Fibroblast of the aortic adventitia (primary cell): Measurements from ENCODE around the gene EFNB2. TPM values are rescaled to one million over a fixed set of nuclear protein-coding genes. Genes with fewer than 3 reads are reported as not detected.

Source experiments
- DNase-seq: peaks from one replicate; pipeline ENCODE4 v3.0.0-alpha.2; 2010; ENCODE audit warnings: low read depth
- H3K4me3 ChIP-seq: 2 replicates; pipeline ENCODE4 v1.5.1; 2011; ENCODE audit warnings: low read depth, mild to moderate bottlenecking, control low read depth, low read length, moderate library complexity
- total RNA-seq: library from RNA; depleted of rRNA; stranded (reverse); fragments of >200 nt; gene quantifications from 2 replicates; pipeline ENCODE4 v1.2.3, GENCODE V29; 2012; ENCODE audit warnings: low replicate concordance
- TF ChIP-seq, protein P1 (sequence below): IDR thresholded peaks from 2 replicates; pipeline ENCODE4 v1.5.1; 2011; ENCODE audit warnings: mild to moderate bottlenecking, low read length, control low read depth, inconsistent platforms; ENCODE audit not compliant: insufficient read depth

Gene EFNB2
- total RNA-seq, 1 donor, result 5.5 TPM

DNA sequence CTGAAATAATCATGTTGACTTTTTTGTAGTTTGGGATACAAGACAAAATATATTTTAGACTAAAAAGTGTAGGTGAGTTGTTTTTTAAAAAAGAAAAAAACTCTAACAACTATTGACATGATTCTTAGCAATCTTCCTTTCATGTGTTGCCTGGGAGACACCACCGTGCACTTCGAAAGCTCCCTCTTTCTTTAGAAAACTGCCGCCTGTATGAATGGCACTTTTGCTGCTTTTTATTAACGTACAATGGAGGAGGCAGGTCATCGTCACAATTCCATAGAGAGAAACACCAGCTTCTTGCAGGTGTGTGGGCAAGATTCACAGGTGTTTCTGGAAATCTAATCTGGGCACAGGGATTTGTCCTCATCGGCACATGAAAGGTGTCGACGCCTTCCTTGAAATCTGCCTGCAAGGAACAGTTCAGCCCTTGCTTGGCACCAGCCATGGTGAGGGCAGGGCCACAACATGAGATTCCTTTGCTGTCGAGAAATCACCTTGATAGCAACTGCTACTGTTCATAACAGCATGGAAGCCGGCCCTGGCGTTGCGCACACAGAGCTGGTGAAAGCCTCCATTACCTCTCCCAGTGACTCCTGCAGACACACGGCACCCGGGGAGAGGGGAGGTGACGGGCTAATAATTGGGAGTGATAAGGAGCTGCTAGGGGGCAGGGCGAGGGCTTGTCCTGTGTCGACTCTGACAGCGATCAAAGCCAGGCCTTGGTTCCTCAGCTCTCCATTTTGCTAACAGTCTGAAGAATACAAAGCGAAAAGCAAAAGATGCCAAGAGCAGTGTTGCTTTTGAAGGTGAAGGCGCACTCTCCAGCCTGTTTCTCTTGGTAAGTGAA is 66.5 kb downstream of the EFNB2 start:
- TF ChIP-seq, protein P1, sequence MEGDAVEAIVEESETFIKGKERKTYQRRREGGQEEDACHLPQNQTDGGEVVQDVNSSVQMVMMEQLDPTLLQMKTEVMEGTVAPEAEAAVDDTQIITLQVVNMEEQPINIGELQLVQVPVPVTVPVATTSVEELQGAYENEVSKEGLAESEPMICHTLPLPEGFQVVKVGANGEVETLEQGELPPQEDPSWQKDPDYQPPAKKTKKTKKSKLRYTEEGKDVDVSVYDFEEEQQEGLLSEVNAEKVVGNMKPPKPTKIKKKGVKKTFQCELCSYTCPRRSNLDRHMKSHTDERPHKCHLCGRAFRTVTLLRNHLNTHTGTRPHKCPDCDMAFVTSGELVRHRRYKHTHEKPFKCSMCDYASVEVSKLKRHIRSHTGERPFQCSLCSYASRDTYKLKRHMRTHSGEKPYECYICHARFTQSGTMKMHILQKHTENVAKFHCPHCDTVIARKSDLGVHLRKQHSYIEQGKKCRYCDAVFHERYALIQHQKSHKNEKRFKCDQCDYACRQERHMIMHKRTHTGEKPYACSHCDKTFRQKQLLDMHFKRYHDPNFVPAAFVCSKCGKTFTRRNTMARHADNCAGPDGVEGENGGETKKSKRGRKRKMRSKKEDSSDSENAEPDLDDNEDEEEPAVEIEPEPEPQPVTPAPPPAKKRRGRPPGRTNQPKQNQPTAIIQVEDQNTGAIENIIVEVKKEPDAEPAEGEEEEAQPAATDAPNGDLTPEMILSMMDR, result no peak
- H3K4me3 ChIP-seq, result no peak overlapping the region

DNA sequence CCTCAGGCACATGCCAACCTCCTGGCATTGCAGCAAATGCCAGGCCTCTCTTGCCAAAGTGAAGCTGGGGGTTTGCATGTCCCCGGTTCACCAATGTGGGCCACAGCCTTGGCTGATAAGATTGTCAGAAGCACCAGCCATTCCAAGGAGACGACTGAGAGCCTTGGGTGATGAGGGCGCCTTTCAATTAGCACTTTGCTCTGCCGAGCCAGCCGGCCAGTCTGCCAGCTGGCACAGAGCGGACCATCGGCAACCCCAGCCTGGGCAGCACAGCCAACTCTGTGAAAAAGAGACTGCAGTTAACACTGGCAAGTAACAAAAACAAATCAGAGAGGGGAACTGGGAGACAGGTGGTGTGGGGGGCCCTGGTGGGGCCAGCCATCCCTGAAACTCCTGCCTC is 67.3 kb downstream of the EFNB2 start:
- no peak for DNase-seq
- TF ChIP-seq, protein P1, result no peak
- H3K4me3 ChIP-seq, result no peak overlapping the region

More for the DNA sequence above, 66.5 kb downstream of the EFNB2 start:
- no peak for DNase-seq

DNA sequence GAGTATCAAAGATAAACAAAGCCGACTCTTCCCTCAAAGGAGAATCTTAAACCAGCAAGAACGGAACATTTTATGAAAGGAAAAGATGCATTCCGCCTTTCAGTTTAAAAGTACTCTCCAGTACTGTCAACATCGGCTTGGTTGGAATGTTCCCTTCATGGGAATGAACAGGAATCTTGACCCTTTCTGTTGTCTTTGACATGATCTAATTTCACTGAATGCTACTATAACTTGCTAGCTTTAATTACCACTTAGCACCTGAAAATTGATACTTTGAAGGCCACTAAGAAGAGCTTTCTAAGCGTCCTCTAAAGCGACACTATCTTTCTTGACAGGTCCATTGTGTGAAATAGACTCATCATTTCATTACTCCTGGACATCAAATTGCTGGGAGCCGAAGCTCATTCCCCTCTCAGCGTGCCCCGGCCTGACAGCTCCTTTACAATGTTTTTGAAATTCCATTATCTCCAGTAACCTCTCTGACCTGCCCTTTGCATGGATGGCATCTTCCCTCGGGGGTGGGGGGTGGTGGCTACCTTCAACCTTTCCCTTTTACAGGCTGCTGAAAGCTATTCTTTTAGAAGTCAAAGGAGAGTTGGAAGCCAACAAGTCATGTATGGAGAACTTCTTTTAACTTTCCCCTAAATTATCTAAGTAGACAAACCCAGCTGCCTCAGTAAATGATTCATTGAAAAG is 67.9 kb downstream of the EFNB2 start:
- DNase-seq, result no peak
- TF ChIP-seq, protein P1, result no peak
- no peak overlapping the region for H3K4me3 ChIP-seq

DNA sequence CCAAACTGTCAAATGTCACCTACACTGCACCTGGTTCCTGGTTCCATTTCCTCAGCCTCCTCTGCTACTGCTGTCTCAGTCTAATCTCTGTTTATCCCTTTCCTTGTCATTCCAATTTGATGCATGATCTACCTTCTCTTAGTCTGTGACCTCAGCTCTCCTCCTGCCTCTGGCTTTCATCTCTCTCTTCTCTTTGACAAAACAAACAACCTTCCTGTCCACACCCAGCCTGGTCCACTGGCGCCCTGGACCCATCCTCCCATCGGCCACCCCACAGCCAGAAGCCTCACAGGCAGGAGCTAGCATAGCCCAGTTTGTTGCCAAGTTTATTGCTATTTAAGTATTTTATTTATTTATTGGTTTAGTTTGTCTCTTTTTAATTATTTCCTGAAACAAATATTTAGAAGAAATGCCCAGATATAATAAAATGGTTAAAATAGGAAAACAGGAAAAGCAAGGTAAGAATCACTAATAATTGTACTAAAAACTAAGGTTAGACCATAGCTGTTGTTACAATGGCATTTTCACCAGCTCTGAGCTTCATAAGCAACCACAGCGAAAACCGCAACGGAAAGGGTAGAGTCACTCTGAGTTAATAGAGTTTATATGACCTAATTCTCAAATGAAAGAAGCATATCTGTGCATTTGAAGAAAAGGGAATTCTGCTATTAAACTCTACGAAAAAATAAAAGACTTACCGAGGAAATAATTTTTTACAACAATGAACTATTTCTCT is 68.6 kb downstream of the EFNB2 start:
- DNase-seq, result no peak
- TF ChIP-seq, protein P1, result no peak

DNA sequence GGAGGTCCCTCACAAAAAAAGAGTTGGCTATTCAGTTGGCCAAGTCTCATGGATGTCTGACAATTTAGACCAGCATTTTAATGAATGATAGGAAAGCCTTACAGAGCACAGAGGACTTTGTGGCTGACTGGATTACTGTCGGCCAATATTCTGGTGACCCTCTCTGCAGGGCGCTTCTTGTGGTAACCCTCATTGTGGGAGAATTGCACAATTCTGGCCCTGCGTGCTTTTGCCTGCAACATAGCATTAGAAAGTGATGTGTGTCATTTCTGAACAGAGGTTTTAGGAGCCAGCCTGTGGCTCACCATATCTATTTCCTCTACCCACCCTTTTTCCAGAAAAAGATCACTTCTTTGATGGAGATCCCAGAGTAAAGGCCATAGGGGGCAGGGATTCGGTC is 71.4 kb downstream of the EFNB2 start:
- TF ChIP-seq, protein P1, result no peak
- H3K4me3 ChIP-seq, result no peak overlapping the region
- DNase-seq, result no peak

More for the DNA sequence above, 68.6 kb downstream of the EFNB2 start:
- H3K4me3 ChIP-seq, result no peak overlapping the region

DNA sequence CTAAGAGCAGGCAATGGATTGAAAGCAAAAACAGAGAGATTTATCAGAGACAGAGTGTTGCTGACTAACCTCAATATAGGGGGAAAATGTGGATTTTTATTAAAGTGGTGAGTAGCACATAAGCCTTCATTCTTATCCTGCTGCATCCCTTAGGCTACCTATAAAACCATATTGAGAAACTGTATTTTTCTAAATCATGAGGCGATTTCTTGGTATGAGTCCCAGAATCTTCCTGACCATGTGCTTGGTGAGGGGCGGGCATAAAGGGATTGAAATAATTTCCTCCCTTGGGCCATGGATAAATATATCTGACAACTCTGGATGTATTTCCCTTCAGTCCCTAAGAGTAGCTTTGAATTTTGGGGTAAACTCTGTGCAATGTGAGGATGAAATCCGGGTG is 72.8 kb downstream of the EFNB2 start:
- no peak for DNase-seq
- TF ChIP-seq, protein P1, result no peak
- no peak overlapping the region for H3K4me3 ChIP-seq
